ENCODE results near the gene FHOD3.

Gene FHOD3

DNA sequence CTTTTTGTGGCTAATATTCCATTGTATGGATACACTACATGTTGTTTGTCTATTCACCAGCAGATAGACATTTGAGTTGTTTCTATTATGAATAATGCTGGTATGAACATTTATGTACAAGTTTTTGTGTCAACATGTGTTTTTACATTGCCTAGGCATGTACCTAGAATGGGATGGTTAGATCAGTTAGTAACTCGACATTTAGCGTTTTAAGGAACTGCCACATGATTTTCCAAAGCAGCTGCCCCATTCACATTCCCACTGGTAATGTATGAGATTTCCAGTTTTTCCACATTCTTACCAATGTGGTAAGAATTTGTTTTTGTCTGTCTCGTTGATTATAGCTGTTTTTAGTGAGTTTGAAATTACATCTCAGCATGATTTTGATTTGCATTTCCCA, 112.8 kb downstream of the FHOD3 start:
- DNase-seq (ENCODE audit: low spot score): no peak

DNA sequence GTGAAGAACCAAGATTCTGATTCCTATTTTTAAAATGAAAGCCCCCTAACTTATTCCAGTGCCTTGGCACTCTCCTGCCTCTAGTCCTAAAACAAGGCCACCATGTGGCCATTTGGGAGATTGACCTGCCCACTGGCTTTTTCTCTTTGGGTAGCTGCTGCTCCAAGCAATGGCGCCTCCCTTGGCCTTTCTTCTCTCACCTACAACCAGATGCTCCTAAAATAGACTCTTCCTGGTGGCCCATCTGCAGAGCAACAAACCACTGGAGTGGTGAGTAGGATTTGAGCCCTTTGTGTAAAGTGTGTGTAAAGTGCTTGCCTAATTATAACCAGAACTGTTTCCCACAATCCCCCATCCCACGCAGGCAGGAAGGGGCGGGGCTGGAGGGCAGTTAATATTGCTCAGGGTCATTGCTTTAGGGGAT, 114.2 kb downstream of the FHOD3 start:
- no peak for DNase-seq (ENCODE audit: low spot score)

DNA sequence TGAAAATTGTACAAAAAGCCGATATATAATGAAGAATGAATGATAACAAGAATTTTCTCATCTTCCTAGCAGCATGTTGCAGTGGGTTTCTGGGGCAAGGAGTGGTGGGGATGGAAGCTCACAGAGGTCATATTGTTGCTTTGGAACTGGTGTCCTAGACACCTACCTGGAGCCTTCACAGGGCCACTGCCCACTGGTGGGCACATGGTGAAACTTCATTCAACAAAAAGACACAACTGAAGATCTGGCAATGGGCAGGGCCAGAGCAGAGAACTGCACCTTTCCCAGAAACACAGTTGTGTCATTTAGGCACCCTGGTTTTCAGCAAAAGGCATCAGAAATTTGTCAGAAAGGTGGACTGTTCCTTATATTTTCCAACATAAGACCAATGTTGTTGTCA, 115.3 kb downstream of the FHOD3 start:
- no peak for DNase-seq (ENCODE audit: low spot score)

DNA sequence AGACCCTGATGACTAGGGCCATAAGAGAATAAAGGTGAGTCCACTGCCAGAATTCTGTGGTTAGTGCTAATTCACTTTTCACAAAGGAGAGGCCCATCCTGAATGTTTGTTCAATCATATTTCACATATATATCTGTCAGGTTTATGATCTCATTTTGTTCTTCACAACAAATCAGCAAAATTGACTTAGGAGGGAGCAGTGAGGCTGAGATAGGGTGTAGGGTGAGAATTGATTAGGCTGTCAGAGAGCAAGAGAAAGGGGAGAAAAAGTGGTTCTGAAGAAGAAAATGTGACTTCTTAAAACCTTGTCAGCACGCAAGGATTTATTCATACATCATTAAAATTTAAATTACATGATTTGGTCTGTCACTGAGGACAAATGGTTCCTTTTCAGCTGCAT, 117.7 kb downstream of the FHOD3 start:
- DNase-seq (ENCODE audit: low spot score): no peak

DNA sequence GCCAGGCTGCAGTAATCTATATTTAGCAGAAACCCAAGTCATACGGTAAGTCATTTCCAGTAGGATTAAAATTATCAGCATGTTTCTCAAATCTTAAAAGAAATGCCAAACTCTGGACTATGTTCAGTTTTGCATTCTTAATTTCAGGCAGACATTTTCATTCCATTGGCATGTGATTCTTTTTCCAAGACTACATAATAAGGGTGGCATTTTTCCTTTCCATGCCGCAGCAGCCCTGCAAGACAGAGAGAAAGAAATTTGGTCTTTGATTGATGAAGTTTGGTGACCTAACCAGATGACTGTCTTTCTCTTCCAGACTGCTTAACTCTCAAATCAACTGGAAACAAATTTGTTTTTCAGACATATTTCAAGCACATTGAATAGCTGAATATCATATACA, 118.1 kb downstream of the FHOD3 start:
- DNase-seq (ENCODE audit: low spot score): no peak

DNA sequence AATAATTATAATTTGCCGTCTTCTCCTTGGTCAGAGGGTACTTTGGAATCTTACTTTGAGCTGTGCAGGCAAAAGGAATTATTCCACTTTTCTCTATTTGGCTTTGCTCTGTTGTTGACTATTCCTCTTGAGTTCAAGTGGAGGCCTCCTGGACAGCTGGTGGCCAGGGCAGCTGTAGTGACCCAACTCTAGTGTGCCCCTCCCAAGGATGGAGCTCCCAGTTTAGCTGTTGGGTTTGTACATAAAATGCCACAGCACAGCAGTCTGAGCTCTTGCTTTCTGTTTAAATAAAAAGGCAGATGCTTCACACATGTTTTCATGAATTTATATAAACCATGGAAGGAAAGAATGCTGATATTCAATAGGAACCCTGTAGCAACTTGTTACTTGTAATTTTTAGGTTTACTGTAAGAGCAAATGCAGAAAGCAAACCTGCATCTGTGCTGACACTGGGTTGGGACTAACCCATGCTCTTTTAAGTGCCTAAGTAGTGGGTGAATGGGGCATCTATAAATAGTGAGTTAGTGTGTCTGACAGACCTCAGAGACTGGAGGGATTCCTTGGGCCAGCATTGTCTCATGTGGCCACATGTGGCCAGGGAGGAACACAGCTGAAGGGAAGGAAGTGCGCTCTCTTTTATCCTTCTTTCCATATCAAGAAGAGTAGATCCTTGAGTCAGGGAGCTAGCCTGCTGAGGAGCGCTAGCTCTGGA, 121.8 kb downstream of the FHOD3 start:
- no peak for DNase-seq (ENCODE audit: low spot score)

DNA sequence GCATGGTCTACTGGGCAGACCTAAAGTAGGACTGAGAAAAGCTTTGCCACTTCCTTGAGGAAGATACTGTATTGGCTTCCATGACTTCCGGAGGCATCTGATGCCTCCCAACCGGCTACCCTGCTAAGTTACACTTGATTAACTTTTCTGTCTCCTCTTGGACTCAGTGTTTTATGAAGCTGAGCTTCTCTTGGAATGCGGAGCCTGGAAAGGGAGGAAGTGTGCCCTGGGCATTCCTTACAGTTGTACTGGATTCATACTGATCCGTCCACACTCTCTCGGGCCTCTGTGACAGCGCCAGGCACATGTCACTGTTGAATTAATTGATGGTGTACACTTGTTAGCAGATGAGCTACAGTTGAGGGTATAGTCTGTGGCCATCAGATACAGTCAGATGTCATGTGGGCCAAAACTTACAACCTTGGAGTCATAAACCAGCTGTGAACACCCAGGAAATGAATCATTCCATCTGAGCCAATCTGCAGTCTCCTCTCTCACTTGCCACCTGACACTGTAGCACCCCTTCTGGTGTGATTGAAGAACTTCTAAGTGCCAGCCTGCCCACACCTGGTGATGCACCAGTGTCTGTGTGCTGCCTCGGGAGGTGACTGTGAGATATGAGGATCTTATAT, 122.5 kb downstream of the FHOD3 start:
- DNase-seq (ENCODE audit: low spot score): no peak

DNA sequence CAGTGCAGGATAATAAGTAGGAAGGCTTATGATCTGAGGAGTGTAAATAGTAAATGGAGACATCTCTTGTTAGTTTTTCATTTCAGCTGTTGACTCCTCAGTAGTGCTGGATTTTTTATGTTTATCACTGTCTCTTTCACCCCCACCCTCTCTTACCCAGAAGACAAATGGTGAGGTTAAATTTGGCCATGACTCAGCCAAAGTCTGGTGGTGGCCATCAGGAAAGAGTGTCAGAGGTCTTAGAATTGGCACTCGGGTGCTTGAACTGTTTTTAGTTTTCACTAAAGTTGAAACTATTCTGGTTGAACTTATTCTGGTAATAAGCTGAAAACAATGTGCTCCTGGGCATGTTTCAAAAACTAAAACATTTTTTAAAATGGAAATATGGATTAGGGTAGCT, 123.3 kb downstream of the FHOD3 start:
- no peak for DNase-seq (ENCODE audit: low spot score)

DNA sequence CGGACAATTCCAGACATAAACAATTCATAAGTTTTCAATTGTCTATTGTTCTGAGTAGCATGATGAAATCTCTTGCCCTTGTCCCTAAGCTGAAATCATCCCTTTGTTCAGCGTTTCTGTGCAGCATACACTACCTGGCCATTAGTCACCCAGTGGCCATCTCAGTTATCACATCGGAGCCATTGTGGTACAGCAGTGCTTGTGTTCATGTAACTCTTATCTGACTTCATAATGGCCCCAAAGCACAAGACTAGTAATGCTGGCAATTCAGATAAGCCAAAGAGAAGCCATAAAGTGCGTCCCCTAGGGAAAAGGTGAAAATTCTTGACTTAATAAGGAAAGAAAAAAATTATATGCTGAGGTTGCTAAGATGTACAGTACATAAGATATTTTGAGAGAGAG, 127.2 kb downstream of the FHOD3 start:
- no peak for DNase-seq (ENCODE audit: low spot score)

DNA sequence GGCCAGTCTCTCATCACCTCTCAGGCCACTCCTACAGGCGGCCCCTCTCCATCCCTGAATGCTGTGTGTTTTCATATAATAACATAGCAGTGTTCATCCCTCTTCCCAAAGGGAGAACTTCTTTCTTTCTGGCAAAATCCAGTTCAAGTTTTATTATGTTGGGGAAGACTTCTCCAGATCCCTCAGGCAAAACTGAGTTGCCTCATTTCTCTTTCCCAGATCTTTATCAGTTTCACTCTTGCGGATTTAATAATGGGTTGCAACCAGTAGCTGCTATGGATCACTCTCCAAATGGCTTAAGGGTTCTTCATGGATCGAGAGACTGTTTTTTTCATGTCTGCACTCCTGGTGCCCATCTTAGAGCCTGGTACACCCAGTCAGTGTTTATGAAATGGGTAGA, 129.9 kb downstream of the FHOD3 start:
- DNase-seq (ENCODE audit: low spot score): no peak

DNA sequence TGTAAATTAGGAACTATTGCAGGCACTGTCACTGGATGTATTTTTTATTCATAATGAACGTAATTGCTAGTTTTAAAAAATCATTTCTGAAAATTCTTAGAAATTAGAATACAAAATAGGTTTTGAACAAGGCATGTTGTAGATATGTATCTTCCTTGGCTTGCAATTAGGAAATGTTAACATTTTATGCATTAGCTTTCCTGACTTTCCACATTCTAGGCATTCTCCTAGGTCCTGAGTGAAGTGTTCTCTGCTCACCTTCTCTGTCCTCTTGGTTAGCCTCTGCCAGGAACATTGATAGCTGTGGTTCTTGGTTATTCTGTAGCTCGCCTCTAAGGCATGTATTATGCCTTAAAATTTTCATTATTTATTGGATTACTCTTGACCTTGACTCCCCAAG, 130.3 kb downstream of the FHOD3 start:
- DNase-seq (ENCODE audit: low spot score): no peak

DNA sequence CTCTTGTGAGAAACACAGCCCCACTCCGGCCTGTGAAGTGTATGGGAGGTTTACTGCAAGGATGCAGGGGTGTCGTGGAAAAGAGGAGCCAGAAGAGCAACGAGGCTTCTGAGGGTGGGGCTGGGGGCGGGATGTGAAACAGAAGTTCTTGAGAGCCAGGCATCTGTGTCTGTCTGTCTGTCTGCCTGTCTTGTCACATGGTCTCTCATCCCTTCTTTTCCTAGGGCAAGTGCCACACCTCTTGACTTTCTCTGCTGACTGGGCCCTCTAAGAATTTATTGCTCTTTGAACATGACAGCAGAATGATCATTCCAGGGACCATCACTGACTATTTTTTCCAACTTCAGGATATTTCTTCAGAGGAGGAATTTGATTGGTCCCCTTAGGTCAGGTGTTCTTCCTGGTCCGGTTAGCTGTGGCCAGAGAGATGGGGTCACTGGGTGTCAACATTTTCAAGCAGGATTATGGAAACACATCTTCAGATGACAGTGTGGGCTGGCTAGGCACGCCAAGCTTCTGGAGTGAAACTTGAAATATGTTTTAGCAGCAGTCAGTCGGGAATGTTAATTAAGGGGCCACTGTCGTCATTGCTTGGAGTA, 131.0 kb downstream of the FHOD3 start:
- DNase-seq (ENCODE audit: low spot score): no peak

DNA sequence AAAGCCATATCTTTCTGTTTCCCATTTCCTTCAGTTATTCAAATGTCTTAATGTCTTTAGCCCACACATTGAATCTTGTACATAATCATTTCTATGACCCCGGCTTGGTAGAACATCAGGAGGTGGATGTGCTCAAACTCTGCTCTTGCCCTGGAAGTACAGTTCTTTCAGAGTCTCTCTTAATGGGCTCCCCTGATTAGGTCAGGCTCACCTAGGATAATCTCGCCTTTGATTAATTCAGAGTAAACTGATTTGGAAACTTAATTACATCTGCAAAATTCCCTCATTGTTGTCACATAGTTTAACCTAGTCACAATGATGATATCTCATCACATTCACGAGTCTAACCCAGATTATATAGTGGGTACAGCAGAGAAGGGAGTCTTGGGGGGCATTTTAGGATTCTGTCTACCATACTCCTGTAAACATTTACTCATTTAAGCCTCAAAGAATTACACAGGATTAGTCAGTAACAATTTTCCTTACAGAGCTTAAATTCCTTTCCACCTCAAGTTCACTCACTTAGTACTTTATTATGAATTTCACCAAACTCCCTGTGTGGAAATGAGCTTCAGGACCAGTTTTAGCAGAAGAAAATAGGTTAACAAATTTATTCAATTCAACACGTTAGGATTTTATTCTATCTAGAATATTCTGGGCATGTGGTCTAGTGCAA, 135.5 kb downstream of the FHOD3 start:
- no peak for DNase-seq (ENCODE audit: low spot score)

DNA sequence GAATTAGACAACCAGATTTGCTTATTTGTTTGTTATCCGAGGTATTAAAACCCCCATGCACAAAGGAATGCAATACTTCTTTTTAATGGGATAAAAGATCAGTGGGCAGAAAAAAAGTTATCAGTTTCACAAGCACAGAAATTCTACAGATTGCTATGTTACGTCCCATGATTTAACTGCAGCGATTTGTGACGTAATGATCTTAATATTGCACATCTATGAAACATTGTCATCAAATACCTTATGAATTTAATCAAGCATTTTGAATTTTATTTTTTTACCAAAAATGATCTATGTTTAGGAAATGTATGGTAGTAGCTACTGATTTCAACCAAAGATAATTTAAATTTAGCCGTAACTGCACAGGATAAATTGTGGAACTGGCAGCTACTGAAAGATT, 138.9 kb downstream of the FHOD3 start:
- no peak for DNase-seq (ENCODE audit: low spot score)

DNA sequence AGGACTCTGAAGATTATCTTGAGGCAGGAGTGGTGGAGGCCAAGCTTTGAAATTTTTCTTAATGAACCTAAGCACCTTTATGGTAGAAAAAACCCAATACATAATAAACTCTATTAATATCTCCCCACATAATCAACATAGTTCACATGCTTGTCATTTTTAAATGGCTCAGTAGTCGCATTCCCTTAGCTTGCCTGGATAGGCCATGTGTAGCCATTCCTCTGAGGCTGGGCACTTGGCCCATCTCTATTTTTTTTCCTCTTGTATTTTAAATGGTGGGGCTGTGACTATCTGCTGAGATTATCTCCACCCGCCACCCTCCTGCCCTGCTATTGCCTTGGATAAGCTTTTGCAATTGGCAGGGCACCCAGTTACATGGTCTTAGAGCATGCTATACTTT, 143.1 kb downstream of the FHOD3 start:
- DNase-seq (ENCODE audit: low spot score): no peak

DNA sequence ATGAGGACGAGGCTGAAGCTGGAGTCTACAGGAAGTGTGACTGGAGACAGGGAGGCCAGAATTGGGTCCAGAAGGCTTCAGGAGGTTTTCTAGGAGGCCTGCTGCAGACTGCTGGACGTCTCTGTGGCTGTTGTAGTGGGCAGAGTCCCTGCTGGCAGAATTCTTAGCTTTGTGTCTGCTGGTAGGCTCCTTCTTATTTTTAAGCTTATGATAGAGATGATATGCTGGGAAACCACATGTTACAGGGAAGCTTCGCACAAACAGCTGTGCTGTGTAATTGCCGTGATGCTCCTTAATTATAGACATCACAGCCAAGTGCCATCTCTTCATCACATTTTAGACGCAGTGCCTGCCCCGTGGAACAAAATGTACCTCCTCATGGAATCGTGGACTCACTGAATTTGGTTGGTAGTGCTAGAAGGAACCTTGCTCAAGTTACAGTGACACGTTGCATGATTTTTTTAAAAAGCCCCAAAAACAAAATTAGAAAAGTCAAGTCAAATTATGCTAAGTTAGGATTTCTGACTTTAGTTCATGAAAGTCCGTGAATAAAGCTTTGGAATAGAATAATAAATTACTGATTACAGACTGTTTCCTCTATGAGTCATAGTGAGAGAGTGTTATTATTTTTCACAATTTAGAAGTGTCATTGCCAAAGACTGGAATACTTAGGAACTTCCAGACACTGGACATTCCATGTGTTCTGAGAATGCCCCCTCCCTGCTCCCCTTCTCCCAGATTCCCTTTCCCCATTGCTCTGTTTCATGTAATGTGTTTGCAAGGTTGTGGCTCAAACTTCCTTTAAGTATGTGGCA, 144.1 kb downstream of the FHOD3 start:
- DNase-seq (ENCODE audit: low spot score): no peak

DNA sequence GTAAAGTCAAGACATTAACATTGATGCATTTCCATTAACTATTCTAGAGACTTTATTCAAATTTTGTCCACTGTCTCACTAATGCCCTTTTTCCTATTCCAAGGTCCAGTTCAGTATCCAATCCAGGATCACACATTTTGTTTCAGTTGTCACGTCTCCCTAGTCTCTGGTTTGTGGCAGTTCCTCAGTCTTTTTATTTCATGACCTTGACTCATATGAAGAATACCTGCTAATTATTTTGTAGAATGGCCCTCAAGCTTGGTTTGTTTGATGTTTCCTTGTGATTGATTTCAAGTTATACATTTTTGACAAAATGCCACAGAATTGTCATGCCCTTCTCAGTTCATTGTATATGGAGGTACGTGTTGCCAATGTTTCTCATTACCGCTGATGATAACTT, 145.2 kb downstream of the FHOD3 start:
- no peak for DNase-seq (ENCODE audit: low spot score)

DNA sequence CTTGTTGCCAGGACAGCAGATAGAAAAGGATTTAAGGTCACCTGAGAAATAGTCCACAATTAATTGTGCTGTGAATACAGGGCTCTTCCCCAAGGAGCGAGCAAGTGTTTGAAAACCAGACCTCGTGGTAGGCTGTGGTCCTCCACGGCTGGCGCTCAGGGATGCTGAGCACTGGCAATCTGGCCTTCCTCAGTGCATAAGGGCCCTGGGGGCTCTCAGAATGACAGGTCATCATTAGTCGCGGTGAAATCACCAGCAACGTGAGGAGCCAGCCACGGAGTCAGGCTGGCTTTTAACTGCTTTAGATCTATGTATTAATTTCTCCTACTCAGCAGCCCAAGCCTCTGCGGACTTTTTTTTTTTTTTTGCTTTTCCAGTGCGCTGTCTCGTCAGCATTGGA, 148.5 kb downstream of the FHOD3 start:
- no peak for DNase-seq (ENCODE audit: low spot score)

DNA sequence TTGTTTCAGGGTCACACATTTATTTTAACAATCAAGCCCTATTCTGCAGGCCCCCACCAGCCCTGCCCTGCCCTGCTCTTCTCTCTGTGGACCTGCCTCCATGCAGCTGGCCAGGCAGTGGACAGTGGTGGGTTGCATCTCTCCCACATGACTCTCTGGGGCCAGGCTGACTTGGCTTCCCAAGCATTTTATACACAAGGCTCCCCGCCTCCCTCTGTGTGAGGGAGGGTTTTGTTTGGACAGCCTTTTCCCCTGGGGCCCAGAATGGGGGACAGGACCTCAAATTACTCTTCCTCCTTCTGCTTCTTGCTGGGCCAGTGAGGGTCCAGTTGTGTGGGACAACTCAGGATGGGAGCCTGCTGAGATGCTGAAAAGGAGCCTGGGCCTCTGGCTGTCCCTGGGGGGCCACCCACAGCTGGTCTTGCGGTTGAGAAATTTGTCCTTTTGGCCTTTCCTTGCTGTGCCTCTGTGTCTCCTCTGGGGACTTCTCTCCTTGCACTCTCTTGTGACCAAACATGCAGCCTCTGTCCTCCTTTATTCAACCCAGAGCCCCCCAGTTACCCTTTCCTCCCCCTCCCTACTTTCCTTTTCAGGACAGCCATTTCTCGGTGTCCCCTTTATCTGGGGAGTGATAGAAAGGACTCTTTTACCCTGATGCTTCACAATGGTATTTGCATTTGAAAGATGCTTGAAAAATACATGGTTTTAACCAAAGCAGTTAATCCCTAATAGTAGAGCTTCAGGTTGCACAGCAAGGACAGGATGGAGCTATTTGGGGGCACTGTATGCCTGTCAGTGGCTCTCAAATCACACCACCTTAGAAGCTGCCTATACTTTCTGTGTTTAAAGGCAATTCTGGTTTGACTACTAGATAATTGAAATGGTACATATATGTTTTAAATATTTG, 151.1 kb downstream of the FHOD3 start:
- DNase-seq (ENCODE audit: low spot score): no peak

DNA sequence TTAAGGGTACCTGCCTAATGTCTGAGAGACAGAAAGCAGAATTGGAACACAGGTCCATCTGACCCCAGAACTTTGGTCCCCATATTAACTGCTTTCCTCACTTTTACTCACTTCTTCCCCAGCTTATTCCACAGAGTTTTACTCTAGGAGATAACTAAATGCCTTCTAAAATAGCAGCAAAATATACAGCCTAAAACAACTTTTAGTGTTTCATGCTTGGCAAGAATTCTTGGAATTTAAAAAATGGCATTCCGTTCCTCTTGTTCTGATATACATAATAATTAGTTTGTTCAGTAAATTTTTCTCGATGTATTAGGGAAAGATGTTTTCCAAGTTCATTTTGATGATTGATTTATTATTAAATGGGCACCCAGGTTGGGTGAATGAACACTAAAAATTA, 151.9 kb downstream of the FHOD3 start:
- no peak for DNase-seq (ENCODE audit: low spot score)

DNA sequence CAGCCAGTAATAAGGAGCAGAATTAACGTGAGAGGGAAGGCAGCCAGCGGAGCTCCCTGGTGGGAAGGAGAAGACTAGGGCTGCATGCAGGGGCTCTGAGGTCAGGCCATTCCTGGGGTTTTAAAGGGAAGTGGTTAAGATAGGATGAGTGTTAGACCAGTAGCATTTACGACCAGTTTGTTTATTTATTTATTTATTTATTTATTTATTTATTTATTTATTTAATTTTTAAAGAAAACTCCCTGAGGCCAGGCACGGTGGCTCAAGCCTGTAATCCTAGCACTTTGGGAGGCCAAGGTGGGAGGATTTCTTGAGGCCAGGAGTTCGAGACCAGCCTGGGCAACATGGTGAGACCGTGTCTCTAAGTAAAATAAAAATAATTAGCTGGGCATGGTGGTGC, 152.8 kb downstream of the FHOD3 start:
- DNase-seq (ENCODE audit: low spot score): no peak
